Right renal pelvis (tissue), 4 donors: Measurements from ENCODE around the gene TMEM117. TPM values are rescaled to one million over a fixed set of nuclear protein-coding genes. Genes with fewer than 3 reads are reported as not detected.

Source experiments
- DNase-seq, 4 donors: peaks; one replicate each; pipeline ENCODE4 v3.0.0-alpha.2; 2013; ENCODE audit warnings: low read depth in 4 of 4, low spot score in 3 of 4, missing footprints in 1 of 4
- polyA plus RNA-seq, 4 donors: library from polyadenylated mRNA; unstranded; fragments of 120-200 nt; gene quantifications; one replicate each; pipeline ENCODE4 v1.2.1, GENCODE V29; 2013; ENCODE audit not compliant: insufficient read length in 4 of 4

Gene TMEM117
- polyA plus RNA-seq, 4 donors = 12.1 to 16.4 (median 15.2) TPM

GRCh38 chr12:43942379-43942778 lies 106.5 kb downstream of the TMEM117 start:
- no peak for DNase-seq

- DNase-seq = no peak
Measured at GRCh38 chr12:43945983-43946382, 110.1 kb downstream of the TMEM117 start.

- no peak for DNase-seq
Measured at GRCh38 chr12:43951286-43951685, 115.4 kb downstream of the TMEM117 start.

GRCh38 chr12:43957732-43958372 lies 122.0 kb downstream of the TMEM117 start:
- DNase-seq = peak in 3 of 4 donors; percentile 11 to 20 (median 16)

GRCh38 chr12:43964033-43964432 lies 128.2 kb downstream of the TMEM117 start:
- DNase-seq = no peak

- no peak for DNase-seq
Measured at GRCh38 chr12:43964961-43965360, 129.1 kb downstream of the TMEM117 start.

GRCh38 chr12:43965899-43966298 lies 130.0 kb downstream of the TMEM117 start:
- DNase-seq = no peak

- no peak for DNase-seq
Measured at GRCh38 chr12:43968736-43969135, 132.9 kb downstream of the TMEM117 start.

- DNase-seq = no peak
Measured at GRCh38 chr12:43969882-43970281, 134.0 kb downstream of the TMEM117 start.

GRCh38 chr12:43973385-43973784 lies 137.5 kb downstream of the TMEM117 start:
- DNase-seq = no peak

- DNase-seq = no peak
Measured at GRCh38 chr12:43973993-43974392, 138.1 kb downstream of the TMEM117 start.

GRCh38 chr12:43976027-43976426 lies 140.1 kb downstream of the TMEM117 start:
- no peak for DNase-seq

GRCh38 chr12:43978556-43978955 lies 142.7 kb downstream of the TMEM117 start:
- DNase-seq = no peak

GRCh38 chr12:43979450-43979849 lies 143.6 kb downstream of the TMEM117 start:
- DNase-seq = no peak

GRCh38 chr12:43980627-43981191 lies 144.8 kb downstream of the TMEM117 start:
- DNase-seq = no peak

GRCh38 chr12:43981726-43982125 lies 145.8 kb downstream of the TMEM117 start:
- DNase-seq = no peak

- DNase-seq = no peak
Measured at GRCh38 chr12:43982544-43982943, 146.7 kb downstream of the TMEM117 start.

GRCh38 chr12:43988838-43989560 lies 153.1 kb downstream of the TMEM117 start:
- DNase-seq = no peak

GRCh38 chr12:43992856-43993255 lies 157.0 kb downstream of the TMEM117 start:
- DNase-seq = no peak

GRCh38 chr12:44000309-44000952 lies 164.6 kb downstream of the TMEM117 start:
- DNase-seq = peak in 1 of 4 donors; percentile 1

GRCh38 chr12:44002607-44003006 lies 166.7 kb downstream of the TMEM117 start:
- DNase-seq = no peak
